ENCODE results near the gene ALDOB. TPM values are rescaled to one million over a fixed set of nuclear protein-coding genes. Genes with fewer than 3 reads are reported as not detected.

The ALDOB gene
- total RNA-seq, 2 donors from 2014 or later, result 0.29 TPM; not detected in 1

GRCh38 chr9:101398930-101399642 lies 36.5 kb downstream of the ALDOB start:
- no peaks in the 10 kb centered on the region for H3K27me3 Mint-ChIP-seq (ENCODE audit: insufficient read depth)

DNA sequence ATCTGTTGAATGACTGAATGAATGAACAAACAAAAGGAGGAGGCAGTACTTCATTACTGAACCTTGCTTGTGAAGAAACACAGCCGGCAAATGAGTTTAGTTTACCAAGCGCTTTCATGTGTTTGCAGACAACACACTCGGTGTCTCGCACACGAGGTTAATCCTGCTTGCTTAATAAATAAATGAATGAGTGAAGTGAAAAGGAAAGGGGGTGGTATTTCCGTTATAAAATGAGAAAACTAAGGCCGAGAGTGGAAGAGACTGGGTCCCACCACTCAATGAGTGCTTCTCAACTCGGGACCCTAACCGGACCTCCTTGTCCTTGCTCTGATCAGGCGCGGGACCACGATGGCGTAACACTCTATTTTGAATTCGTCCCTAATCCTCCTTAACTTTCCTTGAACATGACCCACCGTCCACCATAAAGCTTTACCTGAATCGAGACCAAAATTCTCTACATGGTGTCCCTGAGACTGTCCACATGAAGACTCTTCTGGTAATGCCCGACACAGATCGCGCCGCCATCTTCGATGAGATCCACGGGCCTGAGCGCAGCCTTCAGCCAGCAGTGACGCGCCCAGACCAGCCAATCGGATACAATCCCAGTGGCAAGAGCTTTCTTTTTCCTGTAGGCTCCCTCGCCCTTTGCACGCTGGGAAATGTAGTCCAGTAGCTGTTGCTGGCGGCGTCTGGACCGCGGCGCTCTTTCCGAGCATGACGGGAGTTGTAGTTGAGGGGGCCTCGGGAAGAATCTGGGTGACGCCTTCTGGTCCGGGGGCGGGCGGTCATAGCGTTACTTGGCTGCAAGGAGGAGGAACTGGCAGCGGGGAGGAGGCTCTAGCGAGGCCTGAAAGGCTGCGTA lies 37.3 kb downstream of the ALDOB start, which contains the start of the genes MRPL50 and ZNF189:
TSS of gene MRPL50 (minus strand) at position 551 of the 862 bp plus-strand sequence. CDS start at position 525, 26 bp downstream.
TSS of gene ZNF189 (plus strand) at position 784 of the 862 bp plus-strand sequence. CDS start 306 bp downstream, outside the sequence.
- peak within 1 kb of the TSS; percentile 100 for H3K27ac Mint-ChIP-seq
- H3K9me3 Mint-ChIP-seq, result peaks cover 29% of the 10 kb centered on the region
- TF ChIP-seq CTCF (conservative IDR thresholded peaks at IDR 0.05), result no peak
- H3K36me3 Mint-ChIP-seq (ENCODE audit: low read depth), result peaks cover 68% of the 10 kb centered on the region
- Histone ChIP-seq H3K27me3 (ENCODE audit: control insufficient read depth, insufficient read depth, low read length, poor library complexity, severe bottlenecking) (no peaks in the 10 kb centered on the region), H3K4me1 (ENCODE audit: control insufficient read depth, insufficient read depth, low read length) (no peaks in the 10 kb centered on the region), H3K9ac (ENCODE audit: extremely low read depth, low read length, poor library complexity, severe bottlenecking) (peak within 1 kb of the TSS; percentile 91), H3K27ac (ENCODE audit: low read depth, low read length) (peak within 1 kb of the TSS; percentile 80), H3K9me3 (ENCODE audit: control insufficient read depth, low read length) (peaks cover 41% of the 10 kb centered on the region), H3K4me3 (ENCODE audit: low read length) (peak within 1 kb of the TSS; percentile 86), H3K36me3 (ENCODE audit: control insufficient read depth, insufficient read depth, low read length) (peaks cover 66% of the 10 kb centered on the region)
- peak; percentile 99 for DNase-seq
- H3K4me3 Mint-ChIP-seq, result peak within 1 kb of the TSS; percentile 92
- WGBS, 2 experiments (ENCODE audit: insufficient coverage in 1 of 2, insufficient read length in 1 of 2), result 0 to 1% methylated on average over 16 to 44 of the region's 44 CpGs
- peaks cover 18% of the 10 kb centered on the region for H3K4me1 Mint-ChIP-seq
- H3K27me3 Mint-ChIP-seq (ENCODE audit: insufficient read depth), result no peaks in the 10 kb centered on the region

More at GRCh38 chr9:101398930-101399642, 36.5 kb downstream of the ALDOB start:
- Mint-ChIP-seq H3K4me1 (peaks cover 18% of the 10 kb centered on the region), H3K4me3 (peak overlapping the region; percentile 92), H3K9me3 (peaks cover 29% of the 10 kb centered on the region), H3K27ac (peak overlapping the region; percentile 100), H3K36me3 (ENCODE audit: low read depth) (peaks cover 69% of the 10 kb centered on the region)
- H3K36me3 ChIP-seq (ENCODE audit: control insufficient read depth, insufficient read depth, low read length), result peaks cover 66% of the 10 kb centered on the region
- no peak for TF ChIP-seq CTCF (conservative IDR thresholded peaks at IDR 0.05)
- H3K4me1 ChIP-seq (ENCODE audit: control insufficient read depth, insufficient read depth, low read length), result no peaks in the 10 kb centered on the region
- H3K27ac ChIP-seq (ENCODE audit: low read depth, low read length), result no peak overlapping the region
- H3K9me3 ChIP-seq (ENCODE audit: control insufficient read depth, low read length), result peaks cover 41% of the 10 kb centered on the region
- no peak for DNase-seq
- peak overlapping the region; percentile 79 for H3K9ac ChIP-seq (ENCODE audit: extremely low read depth, low read length, poor library complexity, severe bottlenecking)
- WGBS, 2 experiments (ENCODE audit: insufficient coverage in 1 of 2, insufficient read length in 1 of 2), result 4 to 5% methylated on average over 7 to 28 of the region's 28 CpGs
- H3K27me3 ChIP-seq (ENCODE audit: control insufficient read depth, insufficient read depth, low read length, poor library complexity, severe bottlenecking), result no peaks in the 10 kb centered on the region
- H3K4me3 ChIP-seq (ENCODE audit: low read length), result peak overlapping the region; percentile 86

DNA sequence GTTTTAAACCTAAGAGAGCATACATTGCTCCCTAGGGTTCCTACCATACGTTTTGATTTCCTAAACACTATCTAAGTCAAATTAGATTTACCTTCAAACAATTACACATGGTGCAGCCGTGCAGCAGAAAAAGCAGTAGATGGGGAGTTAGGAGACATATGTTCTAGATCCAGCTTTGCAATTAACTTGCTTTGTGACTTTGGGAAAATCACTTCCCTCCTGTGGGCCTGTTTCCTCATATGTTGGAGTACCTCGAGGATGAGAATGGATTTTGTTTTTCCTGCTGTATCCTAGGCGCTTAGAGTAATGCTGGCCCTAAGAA lies 37.9 kb downstream of the ALDOB start:
- Mint-ChIP-seq H3K4me1 (peaks cover 18% of the 10 kb centered on the region), H3K36me3 (ENCODE audit: low read depth) (peaks cover 67% of the 10 kb centered on the region), H3K9me3 (peaks cover 29% of the 10 kb centered on the region), H3K27ac (peak overlapping the region; percentile 100), H3K27me3 (ENCODE audit: insufficient read depth) (no peaks in the 10 kb centered on the region), H3K4me3 (peak overlapping the region; percentile 92)
- H3K27ac ChIP-seq (ENCODE audit: low read depth, low read length), result peak overlapping the region; percentile 80
- H3K4me1 ChIP-seq (ENCODE audit: control insufficient read depth, insufficient read depth, low read length), result no peaks in the 10 kb centered on the region
- H3K9me3 ChIP-seq (ENCODE audit: control insufficient read depth, low read length), result peaks cover 42% of the 10 kb centered on the region
- peak overlapping the region; percentile 86 for H3K4me3 ChIP-seq (ENCODE audit: low read length)
- DNase-seq, result no peak
- H3K9ac ChIP-seq (ENCODE audit: extremely low read depth, low read length, poor library complexity, severe bottlenecking), result peak overlapping the region; percentile 91
- no peaks in the 10 kb centered on the region for H3K27me3 ChIP-seq (ENCODE audit: control insufficient read depth, insufficient read depth, low read length, poor library complexity, severe bottlenecking)
- no peak for TF ChIP-seq CTCF (conservative IDR thresholded peaks at IDR 0.05)
- 10% methylated on average over 4 of the region's 4 CpGs; no CpG with 5 or more reads in 1 of the 2 experiments for WGBS, 2 experiments (ENCODE audit: insufficient coverage in 1 of 2, insufficient read length in 1 of 2)
- H3K36me3 ChIP-seq (ENCODE audit: control insufficient read depth, insufficient read depth, low read length), result peaks cover 62% of the 10 kb centered on the region

Measured in endodermal cell (in vitro differentiated cells).